ENCODE results near the gene PDILT.

PDILT gene

GRCh38 chr16:20334396-20334795 is 70.1 kb downstream of the PDILT start:
- TF ChIP-seq EGR1 (IDR thresholded peaks at IDR 0.05) (no peak), TEAD4 (IDR thresholded peaks at IDR 0.05) (no peak), MAX (IDR thresholded peaks at IDR 0.05) (no peak), NFIC (IDR thresholded peaks at IDR 0.05) (no peak), YY1 (IDR thresholded peaks at IDR 0.05; ENCODE audit: low read depth) (no peak)

GRCh38 chr16:20333120-20333519 is 71.4 kb downstream of the PDILT start:
- TF ChIP-seq EP300 (IDR thresholded peaks at IDR 0.05; ENCODE audit: borderline replicate concordance) (no peak), MAX (IDR thresholded peaks at IDR 0.05) (no peak), NFIC (IDR thresholded peaks at IDR 0.05) (no peak)

- TF ChIP-seq TAF1 (IDR thresholded peaks at IDR 0.05; ENCODE audit: low read depth) (no peak), ZBTB7A (IDR thresholded peaks at IDR 0.05; ENCODE audit: low read depth) (no peak), YY1 (IDR thresholded peaks at IDR 0.05; ENCODE audit: low read depth) (no peak), EGR1 (IDR thresholded peaks at IDR 0.05) (no peak), TCF12 (IDR thresholded peaks at IDR 0.05; ENCODE audit: low read depth) (no peak), MAX (IDR thresholded peaks at IDR 0.05) (no peak), CEBPB (IDR thresholded peaks at IDR 0.05) (no peak), EP300 (IDR thresholded peaks at IDR 0.05; ENCODE audit: borderline replicate concordance) (no peak), REST (IDR thresholded peaks at IDR 0.05; ENCODE audit: low read depth) (no peak), NFIC (IDR thresholded peaks at IDR 0.05) (no peak), FOXM1 (IDR thresholded peaks at IDR 0.05; ENCODE audit: borderline replicate concordance, low read depth) (no peak), RAD21 (IDR thresholded peaks at IDR 0.05; ENCODE audit: low read depth) (no peak), USF1 (IDR thresholded peaks at IDR 0.05) (no peak), CREB1 (IDR thresholded peaks at IDR 0.05; ENCODE audit: low read depth) (no peak), TEAD4 (IDR thresholded peaks at IDR 0.05) (no peak)
Measured at GRCh38 chr16:20332411-20332810, 72.1 kb downstream of the PDILT start.

GRCh38 chr16:20331635-20332034 is 72.9 kb downstream of the PDILT start:
- no peak for TF ChIP-seq ZBTB7A (IDR thresholded peaks at IDR 0.05; ENCODE audit: low read depth)
- no peak for TF ChIP-seq REST (IDR thresholded peaks at IDR 0.05; ENCODE audit: low read depth)
- no peak for TF ChIP-seq MAX (IDR thresholded peaks at IDR 0.05)
- TF ChIP-seq RAD21 (IDR thresholded peaks at IDR 0.05; ENCODE audit: low read depth), result no peak
- no peak for TF ChIP-seq TAF1 (IDR thresholded peaks at IDR 0.05; ENCODE audit: low read depth)
- no peak for TF ChIP-seq FOXM1 (IDR thresholded peaks at IDR 0.05; ENCODE audit: borderline replicate concordance, low read depth)
- no peak for TF ChIP-seq TEAD4 (IDR thresholded peaks at IDR 0.05)
- TF ChIP-seq TCF12 (IDR thresholded peaks at IDR 0.05; ENCODE audit: low read depth), result no peak
- no peak for TF ChIP-seq USF1 (IDR thresholded peaks at IDR 0.05)

- TF ChIP-seq CEBPB (IDR thresholded peaks at IDR 0.05), result no peak
- TF ChIP-seq REST (IDR thresholded peaks at IDR 0.05; ENCODE audit: low read depth), result no peak
- no peak for TF ChIP-seq TEAD4 (IDR thresholded peaks at IDR 0.05)
- no peak for TF ChIP-seq NFIC (IDR thresholded peaks at IDR 0.05)
- no peak for TF ChIP-seq ZBTB7A (IDR thresholded peaks at IDR 0.05; ENCODE audit: low read depth)
- TF ChIP-seq TCF12 (IDR thresholded peaks at IDR 0.05; ENCODE audit: low read depth), result no peak
- TF ChIP-seq EP300 (IDR thresholded peaks at IDR 0.05; ENCODE audit: borderline replicate concordance), result no peak
- TF ChIP-seq MAX (IDR thresholded peaks at IDR 0.05), result no peak
- no peak for TF ChIP-seq EGR1 (IDR thresholded peaks at IDR 0.05)
- no peak for TF ChIP-seq FOXM1 (IDR thresholded peaks at IDR 0.05; ENCODE audit: borderline replicate concordance, low read depth)
- no peak for TF ChIP-seq CREB1 (IDR thresholded peaks at IDR 0.05; ENCODE audit: low read depth)
- TF ChIP-seq USF1 (IDR thresholded peaks at IDR 0.05), result no peak
- no peak for TF ChIP-seq TAF1 (IDR thresholded peaks at IDR 0.05; ENCODE audit: low read depth)
- no peak for TF ChIP-seq YY1 (IDR thresholded peaks at IDR 0.05; ENCODE audit: low read depth)
- TF ChIP-seq RAD21 (IDR thresholded peaks at IDR 0.05; ENCODE audit: low read depth), result no peak
Measured at GRCh38 chr16:20329392-20330138, 75.0 kb downstream of the PDILT start.
